HEK293T (cell line): ENCODE results near the gene ARSA.

ENCODE experiments used
- ARNT ChIP-seq: fragments of 450-650 bp; IDR thresholded peaks from 2 replicates; pipeline ENCODE4 v1.6.1; 2017; ENCODE audit warnings: mild to moderate bottlenecking
- BHLHE40 ChIP-seq: fragments of 450-650 bp; IDR thresholded peaks from 2 replicates; pipeline ENCODE4 v1.6.1; 2016; ENCODE audit warnings: mild to moderate bottlenecking, moderate library complexity, borderline replicate concordance
- ELF4 ChIP-seq: fragments of 450-650 bp; IDR thresholded peaks from 2 replicates; pipeline ENCODE4 v1.6.1; 2017; ENCODE audit warnings: antibody characterized with exemption
- FOXA1 ChIP-seq: fragments of 450-650 bp; IDR thresholded peaks from 2 replicates; pipeline ENCODE4 v1.6.1; 2016; ENCODE audit warnings: mild to moderate bottlenecking
- HDGF ChIP-seq: fragments of 450-650 bp; IDR thresholded peaks from 2 replicates; pipeline ENCODE4 v1.6.1; 2017; ENCODE audit warnings: antibody characterized with exemption, borderline replicate concordance
- LEF1 ChIP-seq: fragments of 450-650 bp; IDR thresholded peaks from 2 replicates; pipeline ENCODE4 v1.6.1; 2017; ENCODE audit warnings: mild to moderate bottlenecking, borderline replicate concordance
- SP1 ChIP-seq: fragments of 450-650 bp; IDR thresholded peaks from 2 replicates; pipeline ENCODE4 v1.6.1; 2017
- TARDBP ChIP-seq: fragments of 450-650 bp; IDR thresholded peaks from 2 replicates; pipeline ENCODE4 v1.6.1; 2016
- ZNF384 ChIP-seq: fragments of 450-650 bp; IDR thresholded peaks from 2 replicates; pipeline ENCODE4 v1.6.1; 2016
- TF ChIP-seq, protein P1 (sequence below): fragments of 450-650 bp; IDR thresholded peaks from 2 replicates; pipeline ENCODE4 v1.6.1; 2016

DNA sequence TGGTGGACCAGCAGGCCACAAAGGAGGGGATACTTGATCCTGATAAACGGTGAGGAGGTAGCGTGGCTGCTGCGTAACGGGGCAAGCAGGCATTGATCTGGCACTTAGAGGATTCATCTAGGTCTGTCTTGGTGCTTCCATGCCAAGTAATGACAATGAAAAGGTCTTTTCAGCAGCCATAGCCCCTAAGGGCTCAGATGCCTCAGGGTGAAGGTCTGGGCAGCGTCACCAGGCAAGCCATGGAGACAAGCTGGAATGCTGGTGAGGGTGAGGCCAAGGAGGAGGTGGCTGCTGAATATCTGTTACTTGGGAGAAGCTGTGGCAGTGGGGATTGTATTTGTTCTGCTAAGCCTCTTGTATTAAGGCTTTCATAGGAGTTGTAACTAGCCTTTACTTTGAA is 40.5 kb downstream of the ARSA start:
- no peak for TF ChIP-seq LEF1
- TF ChIP-seq BHLHE40, result no peak
- TF ChIP-seq, protein P1, sequence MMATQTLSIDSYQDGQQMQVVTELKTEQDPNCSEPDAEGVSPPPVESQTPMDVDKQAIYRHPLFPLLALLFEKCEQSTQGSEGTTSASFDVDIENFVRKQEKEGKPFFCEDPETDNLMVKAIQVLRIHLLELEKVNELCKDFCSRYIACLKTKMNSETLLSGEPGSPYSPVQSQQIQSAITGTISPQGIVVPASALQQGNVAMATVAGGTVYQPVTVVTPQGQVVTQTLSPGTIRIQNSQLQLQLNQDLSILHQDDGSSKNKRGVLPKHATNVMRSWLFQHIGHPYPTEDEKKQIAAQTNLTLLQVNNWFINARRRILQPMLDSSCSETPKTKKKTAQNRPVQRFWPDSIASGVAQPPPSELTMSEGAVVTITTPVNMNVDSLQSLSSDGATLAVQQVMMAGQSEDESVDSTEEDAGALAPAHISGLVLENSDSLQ, result no peak
- no peak for TF ChIP-seq HDGF
- no peak for TF ChIP-seq ZNF384
- no peak for TF ChIP-seq TARDBP
- no peak for TF ChIP-seq ARNT
- TF ChIP-seq SP1, result no peak
- no peak for TF ChIP-seq ELF4
- TF ChIP-seq FOXA1, result no peak
